DMS153 treated with DMSO at 0.1 percent for 48 hours (cell line): ENCODE measurements around the gene NUDT12.

Experiments
- DNase-seq: peaks from one replicate; lab custom pipeline; 2025; ENCODE audit not compliant: unreplicated experiment; lab: John Stamatoyannopoulos, UW

Gene NUDT12

DNA sequence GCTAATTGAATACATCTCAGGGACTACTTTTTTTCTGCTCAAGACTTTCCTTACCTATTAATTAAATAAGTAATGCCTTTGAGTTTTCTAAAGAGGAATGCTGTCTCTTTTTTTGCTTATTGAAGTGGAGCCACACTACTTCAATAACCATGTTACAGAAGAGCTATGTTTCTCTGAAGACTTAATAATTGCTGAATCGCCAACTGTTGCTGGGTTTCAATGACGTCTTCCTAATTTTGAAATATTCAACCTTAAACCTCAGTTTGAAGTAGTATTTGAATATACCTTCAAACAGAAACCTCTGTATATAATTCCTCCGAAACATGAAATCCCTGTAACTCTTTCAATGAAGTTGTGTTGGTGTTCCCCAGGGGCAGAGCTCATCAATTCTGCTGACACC, 21.0 kb downstream of the NUDT12 start:
- DNase-seq, result no peak

DNA sequence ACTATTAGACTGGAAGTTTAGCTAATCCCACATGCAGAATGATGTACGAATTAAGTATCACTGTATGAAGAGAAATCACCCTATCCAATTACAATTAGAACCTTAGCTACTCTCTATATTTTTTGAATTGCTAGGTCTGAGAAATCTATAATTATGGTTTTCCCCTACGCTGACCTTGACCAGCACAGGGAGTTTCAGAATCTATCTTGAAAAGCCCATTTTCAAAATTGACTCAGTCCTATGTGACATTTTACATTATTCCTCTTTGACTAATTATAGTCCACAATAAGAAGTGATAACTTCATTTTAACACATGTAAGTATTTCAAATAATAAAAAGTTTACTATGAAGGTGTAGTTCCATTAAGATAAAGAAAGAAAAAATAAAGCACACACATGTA, 21.5 kb downstream of the NUDT12 start:
- DNase-seq, result no peak

DNA sequence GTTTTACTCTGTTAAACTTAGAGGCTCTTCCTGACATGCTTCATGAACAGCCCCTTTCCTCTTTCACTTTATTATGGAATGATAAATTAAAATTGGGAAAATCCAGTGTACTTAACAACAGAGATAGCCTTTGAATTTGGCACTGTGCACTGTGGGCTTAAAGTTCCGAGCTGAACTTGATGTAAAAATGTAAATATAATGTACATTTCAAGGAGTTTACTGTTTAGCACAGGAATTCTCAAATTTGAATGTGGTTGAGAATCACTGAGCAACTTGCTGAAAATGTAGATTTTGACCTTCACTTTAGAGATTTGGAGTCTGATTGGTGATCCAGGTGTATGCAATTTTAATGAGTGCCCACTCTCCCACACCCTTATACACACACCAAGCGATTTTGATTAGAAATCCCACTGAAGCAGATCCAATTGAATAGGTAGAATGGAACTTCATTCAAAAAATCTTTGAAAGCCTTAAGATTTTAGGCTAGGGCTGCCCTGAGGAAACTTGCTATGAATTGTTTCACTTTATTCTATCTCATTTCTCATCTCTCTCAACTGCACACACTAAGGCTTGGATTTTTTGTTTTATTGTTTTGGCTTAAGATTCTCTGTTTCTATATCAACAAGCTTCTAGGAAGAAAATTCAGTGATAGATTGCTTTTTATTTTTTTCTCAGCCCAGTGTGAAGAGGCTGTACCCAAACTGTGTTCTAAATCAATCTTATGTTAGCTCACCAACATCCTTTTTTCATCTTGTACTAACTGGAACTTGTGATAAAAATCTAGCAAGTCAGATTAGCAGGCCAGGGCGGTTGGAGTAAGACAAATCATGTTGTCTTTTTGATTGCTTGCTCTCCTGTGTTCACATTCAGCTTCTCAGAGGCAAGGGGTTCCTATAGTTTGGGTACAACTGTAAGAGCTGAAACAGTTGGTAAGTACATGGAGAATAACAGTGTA, 22.9 kb downstream of the NUDT12 start:
- no peak for DNase-seq

DNA sequence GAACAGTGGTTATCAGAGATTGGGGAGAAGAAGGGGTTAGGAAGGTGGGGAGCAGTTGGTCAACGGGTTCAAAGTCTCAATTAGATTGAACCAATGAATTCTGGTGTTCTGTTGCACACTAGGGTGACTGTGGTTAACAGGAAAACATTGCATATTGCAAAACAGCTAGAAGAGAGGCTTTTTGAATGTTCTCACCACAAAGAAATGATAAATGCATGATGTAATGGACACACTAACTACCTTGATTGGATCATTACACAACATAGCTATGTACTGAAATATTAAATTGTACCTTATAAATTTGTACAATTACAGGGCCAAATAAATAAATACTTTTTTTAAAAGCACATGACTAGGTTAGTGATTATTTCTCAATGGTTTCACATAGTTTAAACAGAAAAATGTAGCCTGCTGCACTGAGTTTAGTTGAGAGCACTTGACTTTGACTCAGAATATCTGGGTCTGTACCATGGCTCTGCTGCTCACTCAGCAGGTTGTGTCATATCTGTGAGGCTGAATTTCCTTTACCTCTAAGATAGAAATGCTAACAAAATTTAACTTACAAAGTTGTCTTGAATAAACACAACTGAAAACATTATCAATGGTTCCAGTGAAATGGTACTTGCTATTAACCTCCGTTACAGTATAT, 30.4 kb downstream of the NUDT12 start:
- DNase-seq, result no peak

DNA sequence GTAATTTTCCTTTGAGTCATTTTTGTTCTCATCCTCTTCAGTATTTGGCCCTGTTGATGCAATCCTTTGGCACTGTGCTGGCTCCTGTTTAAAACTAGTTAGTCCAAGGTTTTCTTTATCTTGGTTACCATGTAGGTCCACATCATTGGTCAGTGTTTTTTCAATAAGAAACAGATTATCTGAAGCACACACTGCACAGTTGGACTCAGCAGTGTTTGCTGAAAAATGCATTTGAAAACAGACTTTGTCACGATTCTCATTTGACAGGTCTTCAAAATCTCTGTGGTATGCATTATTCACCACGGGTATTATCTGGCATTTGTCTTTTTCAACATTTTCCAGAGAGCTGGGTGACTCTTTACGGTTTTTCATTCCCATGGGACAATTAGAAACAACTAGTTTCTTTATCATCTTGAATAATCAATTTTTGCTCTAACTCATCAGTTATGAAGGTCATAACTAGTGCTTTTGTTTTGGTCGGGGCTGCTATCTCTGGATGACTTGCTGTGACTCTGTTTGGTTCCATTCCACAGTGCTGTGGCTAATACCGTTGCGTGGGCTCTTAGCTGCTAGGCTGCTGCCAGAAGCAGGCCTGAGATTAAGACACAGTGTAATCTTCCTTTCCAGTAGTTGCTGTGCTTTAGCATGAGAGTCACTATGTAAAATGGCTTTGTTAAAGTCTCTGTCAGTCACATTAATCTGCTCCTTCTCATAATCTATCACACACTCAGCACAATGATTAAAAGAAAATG, 36.2 kb downstream of the NUDT12 start:
- no peak for DNase-seq

DNA sequence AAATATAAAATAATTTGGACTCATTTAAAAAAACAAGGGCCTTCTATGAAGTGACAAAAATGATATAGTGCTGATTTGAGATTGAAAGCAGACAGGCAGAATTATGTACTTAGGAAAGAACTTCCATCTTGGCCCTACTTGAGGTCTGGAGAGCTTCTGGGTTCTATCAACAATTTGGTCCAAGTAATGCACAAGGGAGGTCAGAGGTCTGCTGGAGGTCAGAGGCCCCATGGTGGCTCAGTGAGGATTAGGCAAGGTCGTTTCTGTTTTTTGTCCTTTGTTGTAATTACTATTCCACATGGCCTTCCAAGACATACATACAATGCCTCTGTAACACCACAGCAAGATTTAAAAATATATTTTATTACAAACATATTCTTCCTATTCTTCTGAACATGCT, 37.2 kb downstream of the NUDT12 start:
- no peak for DNase-seq

DNA sequence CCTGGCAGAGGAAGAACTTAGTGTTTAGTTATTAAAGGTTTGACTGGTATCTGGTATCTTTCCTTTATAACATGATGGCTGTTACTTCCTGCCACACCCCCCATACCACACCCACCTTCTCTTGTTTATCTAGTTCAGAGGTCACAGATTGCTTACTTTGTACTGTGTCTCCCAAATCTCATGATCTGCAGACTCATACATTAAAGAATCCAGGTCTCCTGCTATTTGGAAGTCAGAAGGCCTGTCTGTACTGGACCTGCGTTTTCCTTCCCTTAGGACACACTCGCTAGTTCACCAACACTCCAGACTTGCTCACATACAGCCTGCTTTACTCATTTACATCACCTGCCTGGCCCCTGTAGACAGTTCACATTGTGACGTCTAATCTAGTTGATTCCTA, 39.3 kb downstream of the NUDT12 start:
- no peak for DNase-seq

DNA sequence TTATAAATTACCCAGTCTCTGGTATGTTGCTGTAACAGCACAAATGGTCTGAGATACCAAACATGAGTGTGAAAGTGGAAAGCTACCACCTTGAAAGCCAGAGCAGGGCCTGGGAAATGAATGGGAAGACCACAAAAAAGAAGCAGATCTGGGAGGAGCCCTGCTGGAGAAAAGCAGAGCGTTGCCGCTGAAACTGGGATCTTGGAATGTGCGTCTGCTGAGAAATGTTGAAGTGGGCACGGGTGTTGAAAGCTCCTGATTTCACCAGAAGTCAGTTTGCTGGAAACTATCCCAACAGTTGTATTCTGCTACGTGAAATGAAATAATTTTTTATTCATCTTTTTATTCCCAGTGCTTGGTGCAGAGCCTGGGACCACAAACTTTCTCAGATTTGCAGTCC, 40.0 kb downstream of the NUDT12 start:
- no peak for DNase-seq

DNA sequence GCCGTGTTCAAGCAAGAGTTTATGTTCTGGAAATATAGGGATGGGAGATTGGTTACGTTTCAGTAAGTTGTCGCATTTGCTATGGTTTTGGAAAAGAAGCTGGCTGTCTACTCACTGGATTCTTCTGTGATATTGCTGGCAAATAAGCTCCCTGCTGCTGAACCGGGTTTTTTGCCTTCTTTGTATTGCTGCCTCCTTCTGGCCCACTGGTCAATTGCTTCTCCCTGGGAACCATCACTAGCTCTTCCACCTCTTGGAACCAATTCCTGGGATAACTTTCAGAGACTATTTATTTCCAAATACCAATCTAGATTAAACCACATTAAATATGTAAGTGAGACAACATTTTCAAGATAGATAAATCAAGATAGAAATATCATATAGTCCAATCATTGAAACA, 43.0 kb downstream of the NUDT12 start:
- DNase-seq, result no peak

DNA sequence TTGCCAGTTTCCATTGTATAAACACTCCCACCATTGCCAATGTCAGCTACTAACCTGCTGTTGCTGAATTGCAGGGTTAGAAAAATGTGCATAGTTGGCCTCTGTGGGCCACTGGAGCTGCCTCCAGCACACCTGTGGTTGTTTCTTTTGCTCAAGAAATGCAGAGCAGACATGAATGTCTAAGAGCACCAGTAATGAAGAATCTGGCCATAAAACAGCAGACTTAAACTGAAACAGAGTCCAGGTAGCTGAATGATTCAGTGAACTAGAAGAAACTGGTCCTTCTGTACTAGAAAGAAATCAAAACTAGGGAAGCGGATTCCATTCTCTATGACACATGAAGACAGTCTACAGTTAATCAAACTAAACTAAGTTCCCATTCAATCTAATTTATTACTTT, 48.2 kb downstream of the NUDT12 start:
- DNase-seq, result no peak

DNA sequence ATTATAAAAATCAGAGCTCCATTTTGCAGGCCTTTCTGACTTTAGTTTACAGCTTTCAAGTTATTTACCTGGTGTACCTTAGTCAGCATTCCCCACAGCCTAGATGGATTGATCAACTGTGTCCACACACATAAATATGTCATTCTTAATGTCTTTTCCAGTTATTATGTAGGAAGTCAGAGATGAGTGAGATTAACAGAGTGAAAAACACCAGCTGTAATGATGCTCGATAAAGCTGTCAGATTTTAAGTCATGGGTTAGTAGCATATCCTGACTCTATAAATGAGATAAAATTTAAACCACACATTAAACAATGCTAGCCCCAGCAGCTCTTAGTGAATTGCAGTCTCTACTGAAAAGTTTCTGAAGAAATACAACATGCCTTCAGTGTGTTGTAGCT, 48.9 kb downstream of the NUDT12 start:
- no peak for DNase-seq

DNA sequence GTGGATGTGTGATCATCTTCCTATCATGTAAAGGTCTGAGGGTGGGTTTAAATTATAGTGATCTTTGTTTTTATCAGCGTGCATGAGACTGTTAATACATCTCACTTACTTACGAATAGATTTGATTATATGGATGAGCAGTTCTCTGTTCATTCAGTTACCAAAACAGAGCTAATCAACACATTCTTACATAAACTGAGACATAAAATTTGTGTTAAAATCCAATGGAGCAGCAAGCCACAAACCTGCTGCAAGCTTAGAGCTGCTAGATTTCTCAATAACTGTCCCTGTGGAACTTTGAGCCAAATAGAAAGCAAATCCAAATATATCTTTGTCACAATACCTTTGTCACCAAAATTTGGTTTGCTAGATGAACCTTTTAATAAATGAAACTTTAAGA, 50.1 kb downstream of the NUDT12 start:
- no peak for DNase-seq

DNA sequence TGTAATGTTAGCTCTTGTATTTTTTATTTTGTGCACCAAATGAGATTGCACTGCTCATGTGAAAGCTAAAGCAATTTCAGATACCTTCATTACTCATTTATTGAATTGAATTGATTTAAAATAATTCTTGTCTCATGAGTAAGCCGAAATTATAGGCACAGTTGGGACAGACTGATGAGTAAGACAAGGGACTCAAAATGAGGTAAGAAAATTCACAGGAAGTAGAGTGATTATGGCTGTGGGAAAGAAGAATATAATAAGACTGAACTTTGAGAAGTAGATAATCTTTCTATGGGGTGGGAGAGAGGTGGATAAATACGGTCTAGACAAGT, 51.1 kb downstream of the NUDT12 start:
- no peak for DNase-seq

DNA sequence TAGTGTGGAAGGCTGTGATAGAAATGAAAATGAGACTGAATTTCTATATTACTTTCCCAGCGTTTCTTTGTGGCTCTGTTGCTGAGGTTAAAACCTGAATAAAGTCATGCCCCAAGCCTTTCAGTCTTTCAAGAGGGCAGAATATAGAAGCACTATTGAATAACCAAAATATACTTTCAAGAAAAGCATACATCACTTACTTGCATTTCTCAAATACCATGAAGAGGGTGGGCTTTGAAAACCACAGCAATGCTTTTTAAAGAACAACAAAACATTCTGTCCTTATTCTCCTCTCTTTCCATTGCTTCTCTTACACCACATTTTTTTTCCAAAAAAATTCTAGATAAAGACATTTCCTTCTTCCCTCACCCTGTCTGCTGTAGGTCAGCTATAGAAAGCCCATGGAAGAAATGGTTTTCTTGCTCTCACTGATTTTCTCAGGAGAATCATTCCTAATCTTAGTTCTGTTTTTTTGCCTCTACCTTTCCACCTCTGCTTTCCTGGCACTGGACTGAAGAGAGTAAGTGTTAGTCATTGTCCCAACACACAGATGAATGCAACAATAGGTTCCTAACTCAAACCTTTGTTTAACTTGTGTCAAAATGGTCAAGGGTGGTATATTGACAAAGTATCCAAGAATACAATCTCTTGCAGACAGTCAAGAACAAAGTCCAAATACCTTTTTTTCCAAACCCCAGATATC, 51.6 kb downstream of the NUDT12 start:
- no peak for DNase-seq

DNA sequence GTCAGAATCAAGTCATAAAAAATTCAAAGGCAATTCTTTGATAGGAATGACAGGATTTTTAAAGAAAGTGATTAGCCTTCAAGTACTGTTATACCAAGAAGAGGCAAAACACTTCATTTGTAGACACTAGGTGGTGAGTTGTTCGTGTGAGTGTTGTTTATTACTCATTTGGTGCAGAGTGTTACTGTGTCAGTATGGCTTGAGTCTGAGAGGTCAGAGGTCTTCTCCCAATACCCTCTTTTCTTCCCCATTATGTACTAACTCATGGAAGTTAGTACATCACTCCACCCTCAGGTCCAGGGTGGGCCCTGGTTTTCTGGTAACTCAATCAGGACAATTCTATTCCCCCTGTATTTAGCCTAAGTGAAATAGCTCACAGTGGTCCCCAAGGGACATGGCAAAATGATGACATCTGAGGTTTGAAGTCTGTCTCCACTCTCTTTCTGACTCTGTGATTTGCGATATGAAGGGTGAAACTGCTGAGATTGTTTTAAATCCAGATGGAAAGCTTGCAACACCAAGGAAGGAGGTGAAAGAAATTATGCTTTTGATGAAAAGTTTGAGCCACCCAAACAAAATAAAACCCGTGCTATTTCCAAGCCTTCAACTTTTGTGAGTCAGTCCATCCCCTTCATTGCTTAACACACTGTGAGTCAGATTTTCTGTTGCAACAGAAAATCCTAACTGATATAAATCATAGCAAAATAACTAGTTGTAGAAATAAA, 56.8 kb downstream of the NUDT12 start:
- no peak for DNase-seq

DNA sequence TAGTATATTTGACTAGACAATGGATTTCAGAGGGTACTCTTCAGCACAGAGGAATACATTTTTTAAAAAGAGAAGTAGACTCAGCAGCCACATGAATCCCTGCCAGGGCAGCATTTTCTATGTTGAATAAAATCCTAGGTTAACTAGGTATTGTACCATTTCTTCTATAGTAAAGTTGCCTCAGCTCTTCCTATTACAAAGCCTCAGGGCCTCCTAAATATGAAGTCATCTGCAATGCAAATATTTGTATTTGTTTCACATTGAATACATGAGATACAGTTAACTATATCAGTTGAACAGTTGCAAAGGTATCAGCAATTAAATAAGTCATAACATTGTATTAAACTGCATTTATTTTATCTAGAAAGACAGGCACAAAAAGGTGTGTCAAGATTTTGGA, 59.5 kb downstream of the NUDT12 start:
- no peak for DNase-seq

DNA sequence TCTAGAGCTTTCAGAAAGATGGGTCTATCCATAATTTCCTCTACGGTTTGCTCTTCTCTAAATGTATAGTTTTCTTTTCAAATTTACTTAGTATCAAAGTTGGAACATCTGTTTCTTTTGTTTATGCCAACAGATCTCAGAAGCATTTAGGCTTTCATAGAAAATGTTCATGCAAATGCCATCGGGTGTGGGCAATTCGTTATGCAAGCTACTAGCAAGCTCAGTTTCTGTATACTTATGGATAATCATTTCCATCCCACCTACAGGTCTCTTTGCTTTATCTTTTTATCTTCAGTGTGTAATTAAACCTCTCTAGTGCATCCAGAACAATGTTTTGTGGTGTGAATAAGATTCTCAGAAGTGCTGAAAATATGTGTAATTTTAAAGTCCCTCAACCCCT, 59.9 kb downstream of the NUDT12 start:
- no peak for DNase-seq
